NCI-H345 (cell line): ENCODE measurements around the gene PDIA2.

ENCODE experiments used
- DNase-seq: peaks from one replicate; lab custom pipeline; 2025; lab: John Stamatoyannopoulos, UW

PDIA2 gene

GRCh38 chr16:296806-297510, 14.0 kb downstream of the PDIA2 start:
- DNase-seq, result no peak

- DNase-seq, result no peak
Observed at GRCh38 chr16:297832-298231, 14.9 kb downstream of the PDIA2 start.

GRCh38 chr16:301235-301634, 18.3 kb downstream of the PDIA2 start:
- no peak for DNase-seq

- no peak for DNase-seq
Observed at GRCh38 chr16:301950-302349, 19.0 kb downstream of the PDIA2 start.

GRCh38 chr16:303760-304505, 21.0 kb downstream of the PDIA2 start:
- DNase-seq, result no peak

GRCh38 chr16:305916-306626, 23.1 kb downstream of the PDIA2 start:
- no peak for DNase-seq

- DNase-seq, result no peak
Observed at GRCh38 chr16:306911-307370, 24.0 kb downstream of the PDIA2 start.

GRCh38 chr16:307691-308312, 24.8 kb downstream of the PDIA2 start:
- no peak for DNase-seq

GRCh38 chr16:309476-309875, 26.5 kb downstream of the PDIA2 start:
- no peak for DNase-seq

GRCh38 chr16:311725-312124, 28.8 kb downstream of the PDIA2 start:
- DNase-seq, result no peak

- DNase-seq, result no peak
Observed at GRCh38 chr16:314351-314750, 31.4 kb downstream of the PDIA2 start.

- DNase-seq, result peak; percentile 6
Observed at GRCh38 chr16:314795-315299, 31.9 kb downstream of the PDIA2 start.

- DNase-seq, result no peak
Observed at GRCh38 chr16:316741-317464, 33.9 kb downstream of the PDIA2 start.

- DNase-seq, result no peak
Observed at GRCh38 chr16:317583-317982, 34.6 kb downstream of the PDIA2 start.

- no peak for DNase-seq
Observed at GRCh38 chr16:318628-319027, 35.7 kb downstream of the PDIA2 start.

- no peak for DNase-seq
Observed at GRCh38 chr16:320206-320605, 37.2 kb downstream of the PDIA2 start.

- DNase-seq, result no peak
Observed at GRCh38 chr16:321532-321931, 38.6 kb downstream of the PDIA2 start.

- no peak for DNase-seq
Observed at GRCh38 chr16:322476-323143, 39.6 kb downstream of the PDIA2 start.

- DNase-seq, result no peak
Observed at GRCh38 chr16:324201-324450, 41.2 kb downstream of the PDIA2 start.

GRCh38 chr16:324451-325334, 41.7 kb downstream of the PDIA2 start:
- no peak for DNase-seq
